HG03045 (cell line): Measurements from ENCODE around the gene NUDT14.

Source experiments
- ATAC-seq: cut with Tn5 transposase; IDR thresholded peaks from one replicate; pipeline ENCODE4 v1.9.1; 2021; ENCODE audit warnings: mild to moderate bottlenecking, moderate library complexity; ENCODE audit not compliant: unreplicated experiment

Gene NUDT14

GRCh38 chr14:105149146-105149781 is 31.8 kb downstream of the NUDT14 start:
- ATAC-seq: no peak

DNA sequence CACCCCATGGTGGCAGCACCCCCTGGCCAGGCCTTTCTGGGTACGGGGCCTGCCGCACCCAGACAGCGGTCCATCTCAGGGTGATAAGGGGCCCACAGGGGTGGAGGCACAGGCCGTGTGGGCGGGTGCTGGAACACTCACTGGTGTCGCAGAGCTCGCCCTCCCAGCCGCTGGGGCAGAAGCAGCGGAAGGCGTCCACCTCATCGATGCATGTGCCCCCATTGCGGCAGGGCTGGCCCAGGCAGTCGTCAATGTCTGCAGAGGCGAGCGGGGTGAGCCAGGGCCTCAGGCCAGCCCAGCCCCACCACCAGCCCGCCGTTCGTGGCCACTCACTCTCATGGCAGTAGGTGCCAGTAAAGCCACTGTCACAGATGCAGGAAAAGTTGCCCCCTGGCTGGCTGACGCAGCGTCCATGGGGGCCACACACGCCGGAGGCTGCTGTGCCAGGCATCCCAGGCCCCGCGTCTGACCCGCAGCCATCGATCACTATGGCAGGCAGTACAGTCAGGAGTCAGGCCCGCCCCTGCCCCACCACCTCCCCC is 32.4 kb downstream of the NUDT14 start:
- ATAC-seq: no peak

GRCh38 chr14:105147671-105148603 is 33.2 kb downstream of the NUDT14 start:
- no peak for ATAC-seq

GRCh38 chr14:105146976-105147635 is 34.0 kb downstream of the NUDT14 start:
- ATAC-seq: no peak

DNA sequence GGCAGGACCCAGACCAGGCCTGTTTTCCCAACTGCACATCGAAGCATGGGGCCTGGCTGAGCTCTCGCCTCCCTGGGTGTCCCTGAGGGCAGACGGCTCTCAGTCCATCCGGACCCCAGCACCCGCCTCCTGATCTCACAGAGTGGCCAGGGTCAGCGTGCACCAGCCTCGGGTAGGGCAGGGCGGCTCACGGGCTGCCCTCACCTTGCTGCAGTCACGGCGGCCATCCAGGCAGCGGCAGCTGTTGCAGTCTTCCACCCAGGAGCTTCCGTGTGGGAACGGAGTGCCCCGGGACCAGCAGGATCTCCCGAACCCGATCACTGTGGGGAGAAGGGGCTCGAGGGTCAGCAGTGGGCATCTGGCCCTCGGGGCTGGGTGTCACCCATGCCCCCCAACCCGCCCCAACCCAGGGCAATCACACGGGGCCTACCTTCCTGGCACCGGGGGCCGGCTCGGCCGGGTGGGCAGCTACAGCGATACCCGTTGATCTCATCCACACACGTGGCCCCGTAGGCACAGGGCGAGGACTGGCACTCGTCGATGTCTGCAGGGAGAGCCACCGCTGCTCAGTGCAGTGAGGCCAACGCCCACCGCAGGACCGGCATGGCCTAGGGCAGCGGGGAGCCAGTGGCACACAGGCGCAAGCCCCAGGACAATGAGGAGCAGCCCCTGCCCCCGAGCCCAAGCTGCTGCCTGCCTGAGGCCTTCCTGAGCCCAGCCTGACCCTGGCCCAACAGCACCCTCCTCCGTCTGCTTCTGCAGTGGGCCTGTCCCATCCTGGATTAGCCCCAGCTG is 34.7 kb downstream of the NUDT14 start:
- ATAC-seq: no peak

DNA sequence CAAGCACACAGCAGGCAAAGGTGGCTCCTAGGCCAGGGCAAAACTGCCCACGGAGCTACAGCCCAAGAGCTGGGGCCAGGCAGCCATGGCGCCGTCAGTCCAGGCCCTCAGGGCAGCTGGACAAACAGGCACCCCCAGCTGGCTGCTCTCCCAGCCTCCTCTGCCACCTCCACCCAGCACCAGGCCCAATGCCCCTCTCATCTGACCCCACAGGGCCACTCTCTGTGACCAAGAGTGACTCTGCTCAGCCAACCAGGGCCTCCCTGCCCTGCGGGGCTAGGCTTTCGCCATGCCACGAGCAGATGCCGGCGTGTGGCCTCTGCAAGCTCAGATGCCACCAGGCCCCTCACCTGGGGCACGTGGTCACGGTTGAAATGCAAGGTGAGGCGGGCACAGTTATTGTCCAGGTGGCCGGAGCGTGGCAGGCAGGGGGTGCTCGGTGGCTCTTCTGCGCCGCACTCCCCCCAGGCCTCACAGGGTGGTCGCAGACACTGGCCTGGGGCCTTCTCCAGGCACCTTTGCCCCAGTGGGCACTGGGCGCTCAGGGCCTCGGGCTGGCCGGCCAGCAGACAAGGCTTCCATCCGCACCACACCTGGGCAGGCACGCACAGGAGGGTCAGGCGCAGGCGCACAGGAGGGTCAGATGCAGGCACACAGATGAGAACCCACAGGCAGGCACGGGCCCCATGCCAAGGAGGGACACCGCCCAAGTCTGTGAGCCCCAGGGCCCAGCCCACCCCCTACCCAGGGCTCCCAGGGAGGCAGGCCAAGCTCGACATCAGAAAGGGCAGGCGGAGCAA is 35.5 kb downstream of the NUDT14 start:
- no peak for ATAC-seq

DNA sequence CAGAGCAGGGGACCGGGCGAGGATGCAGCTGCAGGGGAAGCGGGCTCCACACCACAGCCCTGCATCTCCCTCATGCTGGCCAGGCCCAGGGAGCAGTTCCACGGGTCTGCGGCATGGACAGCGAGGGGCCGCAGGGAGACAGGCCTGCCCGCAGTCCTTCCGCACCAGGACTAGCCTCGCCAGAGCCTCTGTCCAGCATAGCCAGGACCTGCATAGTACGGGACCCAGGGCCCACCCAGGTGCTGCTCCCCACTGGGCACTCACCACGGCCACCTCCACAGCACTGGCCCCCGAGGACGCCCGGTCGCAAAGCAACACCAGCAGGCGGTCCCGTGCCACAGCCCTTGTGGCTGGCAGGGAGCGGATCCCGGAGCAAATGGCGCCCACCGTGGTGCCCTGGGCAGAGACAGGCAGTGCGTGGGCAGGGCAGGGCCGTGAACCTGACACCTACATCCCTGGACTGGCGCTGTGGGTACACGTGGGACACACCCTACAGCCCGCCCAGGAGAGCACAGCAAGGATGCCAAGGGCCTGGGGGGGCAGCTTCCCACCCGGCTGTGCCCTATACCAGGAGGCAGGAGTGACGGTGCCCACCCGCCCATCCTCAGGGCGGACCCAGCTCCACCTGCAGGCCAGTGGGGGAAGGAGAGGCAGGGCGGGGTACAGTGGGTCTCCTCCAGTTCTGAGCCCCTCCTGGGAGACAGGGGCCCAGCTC is 36.3 kb downstream of the NUDT14 start:
- ATAC-seq: no peak

DNA sequence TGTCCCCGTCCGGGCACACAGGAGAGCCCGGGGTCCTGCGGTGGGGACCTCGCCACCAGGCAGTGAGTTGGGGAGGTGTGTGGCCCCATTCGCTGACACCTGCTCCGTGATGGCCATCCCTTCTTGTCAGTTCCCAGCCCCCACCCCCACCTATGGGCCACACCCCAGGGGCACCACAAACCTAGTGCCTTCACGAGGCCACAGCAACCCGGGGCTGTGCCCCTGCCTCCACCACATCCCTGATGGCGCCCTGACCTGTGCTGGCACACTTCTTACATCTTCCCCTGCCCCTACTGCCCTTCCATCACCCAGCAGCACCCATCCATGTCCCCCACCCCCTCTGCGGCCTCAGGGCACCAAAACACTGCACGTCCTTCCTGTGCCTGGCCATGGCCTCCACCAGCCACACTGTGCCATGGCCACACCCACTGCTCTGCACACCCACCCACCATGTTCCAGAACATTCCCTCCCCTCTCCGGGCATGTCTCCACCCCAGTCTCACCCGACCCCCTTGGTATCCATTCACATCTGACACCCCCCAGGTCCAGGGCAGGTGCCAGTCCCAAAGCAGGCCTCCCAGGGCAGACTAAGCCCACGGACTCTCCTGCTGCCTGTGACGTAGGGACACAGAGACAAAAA is 37.0 kb downstream of the NUDT14 start:
- no peak for ATAC-seq

GRCh38 chr14:105143451-105144025 is 37.6 kb downstream of the NUDT14 start:
- ATAC-seq: no peak

GRCh38 chr14:105142651-105143450 is 38.3 kb downstream of the NUDT14 start:
- ATAC-seq: no peak

- no peak for ATAC-seq
Observed at GRCh38 chr14:105141486-105142281, 39.4 kb downstream of the NUDT14 start.

GRCh38 chr14:105141026-105141425 is 40.1 kb downstream of the NUDT14 start:
- no peak for ATAC-seq

DNA sequence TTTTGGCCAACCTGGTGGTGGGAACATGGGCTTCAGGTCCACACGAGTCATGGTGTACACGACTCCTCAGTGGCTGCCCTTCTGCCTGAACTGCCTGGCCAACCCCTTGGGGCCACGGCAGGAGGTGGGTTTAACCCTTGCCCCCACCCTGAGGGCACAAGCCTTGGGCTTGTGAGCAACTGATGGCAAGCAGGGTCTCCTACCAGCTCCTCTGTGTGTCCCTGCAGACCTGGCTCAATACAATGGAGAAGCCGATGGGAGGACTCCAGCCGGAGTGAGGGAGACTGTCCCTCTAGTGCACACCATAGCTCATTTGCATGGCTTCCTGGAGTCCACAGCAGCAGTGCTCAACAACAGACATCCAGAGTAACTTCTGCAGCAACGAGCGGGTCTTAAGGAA is 40.5 kb downstream of the NUDT14 start:
- no peak for ATAC-seq

- no peak for ATAC-seq
Observed at GRCh38 chr14:105139831-105140239, 41.3 kb downstream of the NUDT14 start.

DNA sequence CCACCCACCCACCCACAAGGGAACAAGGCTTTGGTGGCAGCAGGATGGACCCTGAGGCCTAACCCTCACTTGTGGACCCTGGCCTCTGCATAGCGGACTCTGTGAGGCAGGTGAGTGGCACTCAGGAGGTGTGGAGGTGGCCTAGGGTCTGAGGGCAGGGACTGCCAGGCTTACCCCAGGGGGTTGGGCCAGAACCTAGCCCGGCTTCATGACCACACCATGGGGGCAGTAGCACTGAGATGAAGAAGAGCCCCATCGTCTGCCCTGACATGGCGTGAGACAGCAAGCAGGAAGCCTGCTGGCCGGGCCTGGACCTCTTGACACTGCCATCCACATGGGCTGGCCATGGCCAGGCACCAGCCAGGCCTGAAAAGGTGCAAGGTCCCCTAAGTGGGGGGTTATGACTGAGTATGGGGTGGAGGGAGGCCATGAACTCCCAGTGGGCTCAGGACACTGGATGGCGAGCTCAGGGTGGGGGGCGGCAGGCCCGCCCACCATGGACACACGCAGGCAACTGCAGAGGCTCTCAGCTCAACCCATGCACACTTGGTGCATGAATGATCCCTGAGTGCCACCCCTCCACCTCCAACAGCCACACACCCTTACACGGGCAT is 41.8 kb downstream of the NUDT14 start:
- ATAC-seq: no peak

- ATAC-seq: no peak
Observed at GRCh38 chr14:105138551-105139111, 42.5 kb downstream of the NUDT14 start.
